PC-3 (cell line): Measurements from ENCODE around the gene SCMH1.

Source experiments
- EZH2 ChIP-seq: fragments of 300-600 bp; sonication (generic); IDR thresholded peaks from one replicate; pipeline ENCODE4 v1.6.1; 2017; ENCODE audit warnings: antibody characterized with exemption, mild to moderate bottlenecking, low read length; ENCODE audit not compliant: unreplicated experiment
- EZH2phosphoT487 ChIP-seq: fragments of 300-600 bp; sonication (generic); IDR thresholded peaks from 2 replicates; pipeline ENCODE4 v1.6.1; 2018; ENCODE audit warnings: mild to moderate bottlenecking, antibody characterized with exemption, low read length, borderline replicate concordance
- TF ChIP-seq, protein P1 (sequence below): fragments of 300-600 bp; sonication (generic); conservative IDR thresholded peaks from 2 replicates; pipeline ENCODE4 v1.5.1; 2017; ENCODE audit warnings: antibody characterized with exemption, low read depth, mild to moderate bottlenecking, low read length

DNA sequence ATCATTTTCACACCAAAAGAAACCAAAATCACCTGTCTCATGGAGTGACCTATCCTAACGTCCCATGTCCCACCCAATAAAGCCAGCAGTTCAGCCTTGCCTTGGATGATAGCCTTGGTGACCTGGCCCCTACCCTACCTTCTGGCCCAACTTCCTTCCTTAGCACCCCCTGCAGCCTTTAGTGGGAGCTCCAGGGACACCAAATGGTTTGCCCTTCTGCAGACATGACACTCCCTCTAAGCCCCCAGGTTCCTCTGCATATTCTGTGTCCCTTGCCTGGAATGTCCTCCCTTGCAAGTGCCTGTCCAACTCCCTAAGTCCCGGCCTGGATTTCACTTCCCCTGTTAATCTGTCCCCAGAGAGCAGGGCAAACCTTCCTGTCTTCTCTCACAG is 222.8 kb downstream of the SCMH1 start:
- TF ChIP-seq, protein P1, sequence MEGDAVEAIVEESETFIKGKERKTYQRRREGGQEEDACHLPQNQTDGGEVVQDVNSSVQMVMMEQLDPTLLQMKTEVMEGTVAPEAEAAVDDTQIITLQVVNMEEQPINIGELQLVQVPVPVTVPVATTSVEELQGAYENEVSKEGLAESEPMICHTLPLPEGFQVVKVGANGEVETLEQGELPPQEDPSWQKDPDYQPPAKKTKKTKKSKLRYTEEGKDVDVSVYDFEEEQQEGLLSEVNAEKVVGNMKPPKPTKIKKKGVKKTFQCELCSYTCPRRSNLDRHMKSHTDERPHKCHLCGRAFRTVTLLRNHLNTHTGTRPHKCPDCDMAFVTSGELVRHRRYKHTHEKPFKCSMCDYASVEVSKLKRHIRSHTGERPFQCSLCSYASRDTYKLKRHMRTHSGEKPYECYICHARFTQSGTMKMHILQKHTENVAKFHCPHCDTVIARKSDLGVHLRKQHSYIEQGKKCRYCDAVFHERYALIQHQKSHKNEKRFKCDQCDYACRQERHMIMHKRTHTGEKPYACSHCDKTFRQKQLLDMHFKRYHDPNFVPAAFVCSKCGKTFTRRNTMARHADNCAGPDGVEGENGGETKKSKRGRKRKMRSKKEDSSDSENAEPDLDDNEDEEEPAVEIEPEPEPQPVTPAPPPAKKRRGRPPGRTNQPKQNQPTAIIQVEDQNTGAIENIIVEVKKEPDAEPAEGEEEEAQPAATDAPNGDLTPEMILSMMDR, result no peak
- no peak for TF ChIP-seq EZH2
- TF ChIP-seq EZH2phosphoT487, result no peak
